Endothelial cell of umbilical vein (primary cell): ENCODE results near the gene CAND2. TPM values are rescaled to one million over a fixed set of nuclear protein-coding genes. Genes with fewer than 3 reads are reported as not detected.

Experiments
- BruUV-seq: library from RNA; stranded (reverse); fragments of 400-500 nt; replicated peaks from 2 replicates; lab custom pipeline; 2021; lab: Mats Ljungman, UMichigan
- CTCF ChIA-PET: fragments of 300-600, 350-600 bp; sonication (Branson Sonifier 250); formaldehyde crosslinking; loops from one replicate; lab custom pipeline; 2021; ENCODE audit warnings: antibody characterized with exemption, inconsistent platforms; lab: Charles Lee
- POLR2A ChIA-PET: fragments of 300-600, 350-600 bp; sonication (Branson Sonifier 250); formaldehyde crosslinking; loops from one replicate; lab custom pipeline; 2021; ENCODE audit warnings: antibody characterized with exemption, inconsistent platforms; lab: Charles Lee
- DNase-seq: peaks from one replicate; pipeline ENCODE4 v3.0.0-alpha.2; 2011; ENCODE audit warnings: low read depth, low spot score
- FAIRE-seq: peaks from 2 replicates; lab custom pipeline; 2011; peaks lifted over from hg19 to GRCh38; lab: Jason Lieb, UNC
- H2AFZ ChIP-seq: 2 replicates; pipeline ENCODE4 v1.6.0; 2012; ENCODE audit warnings: low read depth, low read length, control low read depth, inconsistent platforms
- H3K27ac ChIP-seq: 2 replicates; pipeline ENCODE4 v1.5.1; 2011; ENCODE audit warnings: low read depth, mild to moderate bottlenecking, control low read depth, low read length, moderate library complexity; ENCODE audit not compliant: insufficient read depth
- H3K27me3 ChIP-seq, 2 experiments: 2 replicates each; pipeline versions ENCODE4 v1.6.0 to v1.6.1; 2011; ENCODE audit warnings: low read length in 2 of 2, mixed read lengths in 1 of 2; ENCODE audit not compliant: control insufficient read depth in 2 of 2, insufficient read depth in 2 of 2
- H3K36me3 ChIP-seq, 2 experiments: 2 replicates in 1 of 2; 3 replicates in 1 of 2; pipeline ENCODE4 v1.5.1; 2011; ENCODE audit warnings: low read length in 2 of 2, mild to moderate bottlenecking in 1 of 2, moderate library complexity in 1 of 2; ENCODE audit not compliant: control insufficient read depth in 2 of 2, insufficient read depth in 2 of 2; ENCODE audit errors: extremely low read depth in 1 of 2
- H3K4me1 ChIP-seq: 3 replicates; pipeline ENCODE4 v1.5.1; 2011; ENCODE audit warnings: mild to moderate bottlenecking, low read length; ENCODE audit not compliant: control insufficient read depth, insufficient read depth; ENCODE audit errors: extremely low read depth
- H3K4me2 ChIP-seq: 2 replicates; pipeline ENCODE4 v1.6.1; 2011; ENCODE audit warnings: low read length, control low read depth, mixed read lengths; ENCODE audit not compliant: insufficient read depth
- H3K4me3 ChIP-seq, 3 experiments: fragments of 200-600 bp in 1 of 3; sonication (generic), shearing (Covaris generic) in 1 of 3; replicated peaks in 1 of 3; 2 replicates each; pipeline ENCODE4 v1.5.1; 2011 to 2016; ENCODE audit warnings: control low read depth in 3 of 3, low read length in 3 of 3, mild to moderate bottlenecking in 2 of 3, inconsistent platforms in 1 of 3, low read depth in 1 of 3, moderate library complexity in 1 of 3; ENCODE audit not compliant: insufficient read depth in 1 of 3
- H3K79me2 ChIP-seq: 2 replicates; pipeline ENCODE4 v1.6.0; 2012; ENCODE audit warnings: low read length, inconsistent platforms; ENCODE audit not compliant: control insufficient read depth, insufficient read depth
- H3K9ac ChIP-seq: replicated peaks from 2 replicates; pipeline ENCODE3; 2011; ENCODE audit warnings: low read length, control low read depth; ENCODE audit not compliant: insufficient read depth; ENCODE audit errors: extremely low read depth
- H3K9me1 ChIP-seq: replicated peaks from 3 replicates; pipeline ENCODE4 v1.6.0; 2011; ENCODE audit warnings: mild to moderate bottlenecking, low read length; ENCODE audit not compliant: control insufficient read depth, insufficient read depth; ENCODE audit errors: extremely low read depth
- H3K9me3 ChIP-seq: replicated peaks from 2 replicates; pipeline ENCODE4 v1.5.1; 2012; ENCODE audit warnings: low read length, inconsistent platforms; ENCODE audit not compliant: control insufficient read depth, insufficient read depth
- H4K20me1 ChIP-seq: replicated peaks from 2 replicates; pipeline ENCODE3; 2011; ENCODE audit warnings: mild to moderate bottlenecking, low read length; ENCODE audit not compliant: control insufficient read depth, insufficient read depth; ENCODE audit errors: extremely low read depth
- EZH2 ChIP-seq: IDR thresholded peaks from 2 replicates; pipeline ENCODE4 v1.6.1; 2012; ENCODE audit warnings: borderline replicate concordance, low read depth, mild to moderate bottlenecking, moderate library complexity, low read length, inconsistent platforms; ENCODE audit not compliant: severe bottlenecking
- FOS ChIP-seq: IDR thresholded peaks from 2 replicates; pipeline ENCODE4 v1.6.1; 2011; ENCODE audit warnings: mild to moderate bottlenecking, low read length, moderate library complexity, borderline replicate concordance; ENCODE audit not compliant: insufficient read depth
- GATA2 ChIP-seq: IDR thresholded peaks from 2 replicates; pipeline ENCODE4 v1.7.0; 2011; ENCODE audit warnings: low read depth, mild to moderate bottlenecking, moderate library complexity, mixed read lengths, low read length; ENCODE audit not compliant: insufficient read length, insufficient read depth
- JUN ChIP-seq: IDR thresholded peaks from 2 replicates; pipeline ENCODE4 v1.6.1; 2011; ENCODE audit warnings: borderline replicate concordance, low read depth; ENCODE audit not compliant: insufficient read length, insufficient read depth
- MYC ChIP-seq: IDR thresholded peaks from one replicate; pipeline ENCODE4 v1.6.1; 2011; ENCODE audit warnings: mild to moderate bottlenecking, low read depth, low read length
- POLR2A ChIP-seq: IDR thresholded peaks from 2 replicates; pipeline ENCODE4 v1.6.1; 2012; ENCODE audit warnings: low read depth, mild to moderate bottlenecking, control low read depth, low read length
- POLR2AphosphoS5 ChIP-seq: IDR thresholded peaks from 2 replicates; pipeline ENCODE4 v1.6.1; 2012; ENCODE audit warnings: low read depth, mild to moderate bottlenecking, control low read depth, low read length, moderate library complexity; ENCODE audit not compliant: insufficient read depth
- dilution Hi-C: fragments of 300-500 bp; cut with MboI; formaldehyde crosslinking; loops from one replicate; pipeline ENCODE4 v1.15.0; 2019; ENCODE audit warnings: low sequenced_read_pairs; ENCODE audit not compliant: extremely low pct_ligation_motif_present
- intact Hi-C: fragments of 100-400 bp; cut with micrococcal nuclease; formaldehyde crosslinking; loops from one replicate; pipeline ENCODE4 v1.10.0; 2022
- polyA plus RNA-seq, 4 experiments: library from polyadenylated mRNA; depleted of rRNA in 3 of 4; stranded (reverse) in 3 of 4; unstranded in 1 of 4; fragments of >200 nt; gene quantifications; 2 replicates each; pipeline versions ENCODE4 v1.2.1 to v1.2.3, GENCODE V29; 2011 to 2012; ENCODE audit warnings: missing spikeins in 1 of 4
- total RNA-seq: library from RNA; stranded (reverse); gene quantifications from 2 replicates; pipeline ENCODE4 v1.2.3, GENCODE V29; 2021
- TF ChIP-seq, protein P1 (sequence below): IDR thresholded peaks from 2 replicates; pipeline ENCODE4 v1.6.1; 2011; ENCODE audit not compliant: insufficient read depth, insufficient read length
- TF ChIP-seq, protein P2 (sequence below), 2 donors: IDR thresholded peaks; 1 replicate in 1 of 2; 2 replicates in 1 of 2; pipeline ENCODE4 v1.5.1; 2011; ENCODE audit warnings: low read length in 2 of 2, mild to moderate bottlenecking in 2 of 2, moderate library complexity in 2 of 2, control low read depth in 1 of 2, inconsistent platforms in 1 of 2, low read depth in 1 of 2; ENCODE audit not compliant: insufficient read depth in 1 of 2; ENCODE audit errors: extremely low read depth in 1 of 2

The CAND2 gene
- total and polyA plus RNA-seq, 2 donors (not counting 3 experiments of a cell fraction or from before 2014, with no cell fraction given) = 7.1 to 11.0 TPM

DNA sequence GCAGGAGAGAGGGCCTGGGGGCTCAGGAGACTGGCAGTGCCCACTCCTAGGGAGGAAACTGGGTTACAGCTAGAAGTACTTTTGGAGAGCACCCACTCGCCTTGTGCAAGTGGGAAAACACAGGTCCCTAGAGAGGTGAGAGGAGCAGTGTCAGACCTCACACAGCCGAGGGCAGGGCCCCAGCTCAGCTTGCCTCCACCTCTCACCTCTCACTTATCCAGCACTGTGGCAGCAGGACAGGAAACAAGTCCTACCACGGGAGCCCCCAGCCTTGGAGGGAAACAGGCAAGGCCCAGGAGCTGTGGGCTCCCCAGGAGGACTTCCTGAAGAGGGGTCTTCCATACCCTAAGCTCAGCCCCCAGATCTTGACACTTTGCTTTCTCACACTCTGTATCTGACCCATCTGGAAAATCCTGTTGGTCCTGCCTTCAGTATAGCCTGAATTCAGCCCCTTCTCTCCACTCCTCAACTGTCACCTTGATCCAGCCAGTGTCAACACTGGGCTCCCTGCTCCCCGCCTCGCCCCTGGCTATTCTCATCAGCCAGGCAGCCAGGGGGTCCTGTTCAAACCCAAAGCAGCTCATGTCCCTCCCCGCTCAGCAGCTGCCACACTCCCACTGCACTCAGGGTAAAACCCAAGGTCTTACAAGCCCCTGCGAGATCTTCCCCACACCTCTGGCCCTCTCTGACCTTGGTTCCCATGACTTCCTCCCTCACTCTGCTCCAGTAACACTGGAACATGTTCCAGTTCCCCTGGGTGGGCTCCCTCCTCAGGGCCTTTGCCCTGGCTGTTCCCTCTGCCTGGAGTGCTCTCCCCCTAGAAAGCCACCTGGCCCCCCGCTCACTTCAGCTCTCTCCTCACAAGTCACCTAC lies 36.6 kb upstream of the CAND2 start:
- Histone ChIP-seq H3K4me3 (no peak overlapping the region), H3K4me1 (peaks cover 5% of the 10 kb centered on the region), H3K27me3 (no peaks in the 10 kb centered on the region), H3K27ac (no peak overlapping the region), H3K9me3 (no peaks in the 10 kb centered on the region), H3K4me2 (no peak overlapping the region), H3K79me2 (no peaks in the 10 kb centered on the region), H3K9ac (no peak overlapping the region), H4K20me1 (no peaks in the 10 kb centered on the region), H3K36me3 (no peaks in the 10 kb centered on the region), H3K9me1 (no peaks in the 10 kb centered on the region), H2AFZ (no peak overlapping the region)
- intact Hi-C loops (no loop called here), dilution Hi-C loops (no loop called here)
- ChIA-PET POLR2A (interaction anchor here (1.2 kb wide), 1 partner anchor 50 kb away, joined by 4 read pairs; no protein-coding TSS in a partner anchor), CTCF (no interaction called here)
- DNase-seq (no peak), FAIRE-seq (no peak)
- BruUV-seq = no TSS peak
- TF ChIP-seq MYC = no peak
- TF ChIP-seq POLR2AphosphoS5 = no peak
- TF ChIP-seq, protein P1, sequence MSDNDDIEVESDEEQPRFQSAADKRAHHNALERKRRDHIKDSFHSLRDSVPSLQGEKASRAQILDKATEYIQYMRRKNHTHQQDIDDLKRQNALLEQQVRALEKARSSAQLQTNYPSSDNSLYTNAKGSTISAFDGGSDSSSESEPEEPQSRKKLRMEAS = no peak
- TF ChIP-seq JUN = no peak
- no peak for TF ChIP-seq EZH2
- TF ChIP-seq POLR2A = no peak
- no peak for TF ChIP-seq GATA2
- TF ChIP-seq FOS = no peak
- TF ChIP-seq, protein P2, sequence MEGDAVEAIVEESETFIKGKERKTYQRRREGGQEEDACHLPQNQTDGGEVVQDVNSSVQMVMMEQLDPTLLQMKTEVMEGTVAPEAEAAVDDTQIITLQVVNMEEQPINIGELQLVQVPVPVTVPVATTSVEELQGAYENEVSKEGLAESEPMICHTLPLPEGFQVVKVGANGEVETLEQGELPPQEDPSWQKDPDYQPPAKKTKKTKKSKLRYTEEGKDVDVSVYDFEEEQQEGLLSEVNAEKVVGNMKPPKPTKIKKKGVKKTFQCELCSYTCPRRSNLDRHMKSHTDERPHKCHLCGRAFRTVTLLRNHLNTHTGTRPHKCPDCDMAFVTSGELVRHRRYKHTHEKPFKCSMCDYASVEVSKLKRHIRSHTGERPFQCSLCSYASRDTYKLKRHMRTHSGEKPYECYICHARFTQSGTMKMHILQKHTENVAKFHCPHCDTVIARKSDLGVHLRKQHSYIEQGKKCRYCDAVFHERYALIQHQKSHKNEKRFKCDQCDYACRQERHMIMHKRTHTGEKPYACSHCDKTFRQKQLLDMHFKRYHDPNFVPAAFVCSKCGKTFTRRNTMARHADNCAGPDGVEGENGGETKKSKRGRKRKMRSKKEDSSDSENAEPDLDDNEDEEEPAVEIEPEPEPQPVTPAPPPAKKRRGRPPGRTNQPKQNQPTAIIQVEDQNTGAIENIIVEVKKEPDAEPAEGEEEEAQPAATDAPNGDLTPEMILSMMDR (IDR thresholded peaks at IDR 0.05; ENCODE audit: extremely low read depth in 1 of 2, insufficient read depth in 1 of 2, low read depth in 1 of 2, low read length in 2 of 2) = no peak
